Retina (tissue), 1 donor: ENCODE results near the gene CRB2.
A peak's percentile ranks its signal among the peaks of the same experiment; 100 is the strongest.
"Not testable (repeated sequence)": the region's sequence is repeated elsewhere in the genome, so short reads cannot be mapped to it uniquely, and the experiment has no call there.

Experiments
- DNase-seq: peaks from one replicate; pipeline ENCODE4 v3.0.0-alpha.2; 2016

CRB2 gene

DNA sequence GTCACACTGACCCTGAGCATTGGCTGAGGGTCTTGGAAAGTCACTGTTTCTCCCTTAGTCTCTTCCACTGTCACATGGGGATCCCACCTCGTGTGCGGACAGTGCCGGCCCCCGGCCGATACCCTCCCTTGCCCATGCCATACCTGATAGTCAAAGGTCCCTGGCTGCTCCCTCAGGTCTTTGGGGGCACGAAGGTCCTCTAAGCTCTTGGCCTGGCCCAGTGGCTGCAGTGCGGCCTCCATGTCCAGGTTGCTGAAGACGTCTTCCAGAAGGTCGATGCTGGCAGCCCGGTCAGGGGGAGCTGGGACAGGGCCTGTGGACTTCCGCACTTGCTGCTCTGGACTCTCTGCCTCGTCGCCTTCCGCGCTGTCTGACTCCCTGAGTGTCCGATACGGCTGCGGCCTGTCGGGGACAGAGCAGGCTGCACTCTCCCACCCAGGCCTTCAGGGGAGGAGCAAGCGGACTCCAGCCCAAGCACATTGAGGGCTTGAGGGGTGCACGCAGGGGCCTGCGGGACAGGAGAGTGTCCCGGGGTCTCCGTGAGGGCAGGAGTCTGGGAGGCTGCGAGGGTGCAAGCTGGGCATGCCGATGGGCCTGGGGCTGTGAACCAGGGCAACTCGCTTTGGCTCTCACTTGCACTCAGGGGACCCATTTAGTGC lies 27.6 kb downstream of the CRB2 start:
- DNase-seq, result no peak

DNA sequence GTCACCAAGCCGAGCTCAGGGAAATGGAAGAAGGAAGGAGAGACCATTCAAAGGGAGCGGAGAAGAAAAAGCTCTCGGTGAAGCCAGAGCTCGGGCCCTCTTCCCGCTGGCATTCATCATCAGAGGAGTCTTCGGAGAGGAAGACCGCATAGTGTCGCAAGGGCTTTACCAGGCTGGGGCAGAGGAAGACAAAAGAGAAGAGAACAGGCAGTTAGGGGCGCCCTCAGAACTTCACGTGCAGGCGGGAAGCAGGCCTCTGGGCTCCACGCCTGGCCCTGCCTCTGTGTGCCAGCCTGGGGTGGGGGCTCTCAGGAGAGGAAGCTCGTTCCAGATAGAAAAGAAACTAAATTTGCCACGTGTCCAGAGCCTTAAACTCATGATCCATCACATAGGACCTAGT lies 31.7 kb downstream of the CRB2 start:
- DNase-seq, result peak; percentile 30

DNA sequence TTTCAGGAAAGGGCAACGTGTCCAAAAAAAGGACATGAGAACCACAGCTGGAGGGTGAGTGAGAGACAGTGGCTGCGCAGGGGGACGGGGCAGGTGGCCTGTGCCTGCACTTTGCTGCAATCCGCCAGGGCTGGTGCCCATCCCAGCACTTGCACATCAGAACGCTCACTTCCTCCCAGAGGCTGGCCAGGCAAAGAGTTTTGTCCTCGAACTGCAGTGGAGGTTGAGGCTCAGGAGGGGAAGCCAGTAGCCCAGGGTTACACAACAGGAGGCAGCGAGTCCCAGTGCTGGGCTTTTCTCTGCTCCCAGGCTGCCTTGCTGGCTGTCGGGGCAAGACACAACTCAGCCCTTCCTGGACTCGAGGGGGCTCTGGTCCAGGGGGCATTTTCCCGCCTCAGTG lies 33.1 kb downstream of the CRB2 start:
- DNase-seq, result peak; percentile 31

DNA sequence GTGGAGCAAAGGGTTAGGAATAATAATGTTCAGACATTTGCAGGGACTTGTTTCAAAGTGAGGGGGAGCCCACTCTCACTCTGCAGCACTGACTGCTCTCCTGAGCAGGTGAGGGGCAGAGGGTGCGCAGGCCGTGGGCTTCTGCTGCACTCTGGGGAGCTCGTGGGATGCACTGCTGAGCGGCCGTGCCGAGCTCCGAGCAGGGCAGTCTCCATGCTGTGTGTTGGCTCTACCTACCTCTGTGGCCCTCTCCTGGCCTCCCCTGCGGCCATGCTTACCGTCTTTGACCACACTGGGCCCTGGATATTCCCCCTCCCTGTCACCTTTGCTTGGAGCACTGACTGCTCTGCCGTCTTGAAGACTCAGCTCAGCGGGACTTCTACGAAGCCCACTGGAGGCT lies 33.7 kb downstream of the CRB2 start:
- peak; percentile 39 for DNase-seq

DNA sequence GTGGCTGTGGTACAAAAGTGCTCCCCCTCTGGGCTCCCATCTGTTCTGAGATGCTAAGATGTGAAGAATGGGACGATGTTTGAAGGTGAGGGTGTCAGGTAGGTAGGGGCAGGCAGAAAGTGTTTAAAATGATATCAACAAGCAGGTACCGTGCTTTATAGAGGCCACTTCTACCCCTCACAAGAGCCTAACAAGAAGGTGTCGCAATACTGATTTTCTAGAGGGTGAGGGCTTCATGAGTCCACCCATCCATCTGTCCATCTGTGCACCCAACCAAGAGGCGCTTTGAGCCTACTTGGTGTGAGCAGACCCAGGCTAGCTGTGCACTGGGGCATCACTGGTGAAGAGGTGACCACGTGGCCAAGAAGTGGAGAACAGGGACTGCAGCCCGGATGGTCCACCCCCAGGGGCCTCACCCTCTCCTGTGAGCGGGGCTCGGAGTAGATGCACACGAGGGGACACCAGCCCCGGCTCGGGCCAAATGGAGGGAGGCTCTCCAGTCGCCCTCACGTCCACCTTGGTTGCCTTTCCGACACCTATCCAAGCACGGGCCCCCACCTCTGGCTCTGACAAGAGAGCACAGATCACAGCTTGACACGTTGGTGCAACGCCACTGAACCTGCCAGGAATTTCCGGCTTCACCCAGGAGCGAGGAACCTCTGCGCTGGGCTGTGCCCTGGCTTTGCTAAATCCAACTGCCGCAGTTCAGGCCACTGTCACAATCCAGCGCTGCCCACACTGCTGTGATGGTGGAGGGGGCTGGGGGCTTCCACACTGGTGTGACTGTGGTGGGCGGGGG lies 34.5 kb downstream of the CRB2 start:
- no peak for DNase-seq

DNA sequence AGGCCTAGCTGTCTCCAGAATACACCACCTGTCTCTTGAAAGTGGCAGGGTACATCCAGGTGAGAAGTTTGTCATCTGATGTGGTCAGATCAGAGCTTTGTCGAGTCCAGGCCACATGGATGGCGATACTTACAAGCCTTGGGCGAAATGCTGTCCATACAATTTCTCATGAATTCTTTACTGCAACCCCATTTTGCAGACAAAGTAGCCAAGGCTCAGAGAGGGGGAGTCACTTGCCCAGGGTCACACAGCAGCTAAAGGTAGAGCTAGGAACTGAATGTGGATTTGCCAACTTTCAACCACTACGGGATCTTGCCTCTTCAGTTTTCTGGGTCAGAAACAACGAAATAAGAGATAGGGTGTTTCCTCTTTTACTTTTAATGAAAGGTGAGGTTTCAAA lies 35.2 kb downstream of the CRB2 start:
- DNase-seq, result no peak

DNA sequence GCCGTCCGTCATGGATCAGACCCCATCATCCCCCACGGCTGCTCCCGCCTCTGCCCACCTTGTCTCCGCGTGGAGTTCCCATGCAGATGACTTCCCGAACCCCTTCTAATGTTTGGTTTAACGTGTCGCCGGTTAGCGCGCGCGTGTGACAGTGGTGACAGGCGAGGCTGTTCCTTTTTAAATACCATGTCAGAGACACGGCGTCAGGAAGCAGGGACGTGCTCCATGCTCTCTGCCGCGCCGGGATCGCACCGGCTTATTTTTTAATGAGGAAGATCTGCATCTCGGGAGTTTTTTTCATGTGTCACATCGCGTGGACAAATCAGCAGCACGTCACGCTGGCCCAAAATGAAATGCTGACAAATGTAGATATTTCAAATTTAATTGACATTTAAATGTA lies 35.9 kb downstream of the CRB2 start:
- no peak for DNase-seq

DNA sequence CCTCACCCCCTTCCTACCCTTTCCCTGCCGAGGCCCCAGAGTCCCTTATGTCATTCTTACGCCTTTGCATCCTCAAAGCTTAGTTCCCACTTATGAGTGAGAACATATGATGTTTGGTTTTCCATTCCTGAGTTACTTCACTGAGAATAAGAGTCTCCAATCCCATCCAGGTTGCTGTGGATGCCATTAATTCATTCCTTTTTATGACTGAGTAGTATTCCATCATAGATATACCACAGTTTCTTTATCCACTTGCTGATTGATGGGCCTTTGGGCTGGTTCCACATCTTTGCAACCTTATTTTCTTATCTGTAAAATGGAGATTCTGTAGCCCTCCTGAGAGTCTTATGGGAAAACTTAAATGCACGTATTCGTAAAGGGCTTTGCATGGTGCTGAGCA lies 36.8 kb downstream of the CRB2 start:
- no peak for DNase-seq

DNA sequence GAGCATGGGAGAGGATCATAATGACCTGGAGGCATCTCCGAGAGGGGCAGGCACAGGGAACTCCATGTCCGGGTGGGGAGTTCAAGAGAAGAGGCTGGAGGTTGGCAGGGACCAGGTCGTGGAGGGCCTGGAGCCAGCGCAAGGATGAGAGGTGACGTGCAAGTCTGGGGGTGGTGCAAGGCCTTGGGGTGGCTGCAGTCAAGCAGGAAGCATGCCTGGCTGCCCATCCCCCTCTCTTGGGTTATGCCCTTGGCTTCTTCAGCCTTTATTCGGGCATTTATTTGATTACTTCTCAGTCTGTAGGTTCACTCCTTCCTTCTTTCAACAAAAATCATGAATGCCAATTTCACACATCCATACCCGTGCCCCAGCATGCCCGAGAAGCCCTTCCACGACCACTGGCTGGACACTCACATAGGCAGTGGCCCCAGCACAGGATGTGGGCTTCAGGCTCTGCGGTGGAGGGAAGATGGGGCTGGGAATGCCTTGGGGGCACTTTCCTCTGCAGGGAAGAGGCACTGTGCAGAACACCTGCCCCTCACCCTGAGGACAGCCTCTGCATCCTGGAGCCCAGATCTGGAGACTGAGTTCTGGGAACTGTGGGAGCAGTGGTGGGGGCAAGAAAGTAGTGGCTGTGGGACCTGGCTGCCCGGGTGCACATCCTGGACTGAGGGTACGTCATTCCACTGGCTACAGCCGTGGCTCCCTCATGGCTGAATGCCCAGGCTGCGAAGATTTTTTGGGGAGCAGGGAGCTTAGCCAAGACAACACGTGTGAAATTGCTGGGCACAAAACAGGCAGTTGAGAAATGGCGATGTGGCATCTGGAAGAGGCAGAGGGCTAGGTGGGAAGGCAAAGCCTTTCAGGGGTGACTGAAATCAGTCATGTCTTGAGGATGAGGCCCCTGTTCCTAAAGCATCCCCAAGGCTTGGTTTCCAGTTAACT lies 38.6 kb downstream of the CRB2 start:
- no peak for DNase-seq

DNA sequence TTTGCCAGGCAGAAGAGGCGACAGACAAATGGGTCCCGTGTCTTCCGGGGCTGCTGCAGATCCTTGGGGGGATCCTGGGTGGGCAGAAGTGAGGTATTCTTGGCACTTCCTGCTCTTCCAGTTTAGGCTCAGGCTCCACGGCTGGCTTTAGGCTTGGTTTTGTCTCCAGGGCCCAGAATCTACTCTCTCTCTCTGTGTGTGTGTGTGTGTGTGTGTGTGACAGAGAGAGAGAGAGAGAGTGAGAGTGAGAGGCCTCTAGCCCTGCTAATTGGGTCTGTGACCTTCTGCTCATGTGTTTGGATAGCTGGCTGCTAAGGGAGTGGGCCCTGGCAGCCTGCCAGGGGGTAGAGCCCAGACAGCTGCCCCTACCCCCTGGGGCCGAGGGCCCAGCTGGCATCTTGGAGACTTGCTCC lies 39.3 kb downstream of the CRB2 start:
- DNase-seq, result peak; percentile 89

DNA sequence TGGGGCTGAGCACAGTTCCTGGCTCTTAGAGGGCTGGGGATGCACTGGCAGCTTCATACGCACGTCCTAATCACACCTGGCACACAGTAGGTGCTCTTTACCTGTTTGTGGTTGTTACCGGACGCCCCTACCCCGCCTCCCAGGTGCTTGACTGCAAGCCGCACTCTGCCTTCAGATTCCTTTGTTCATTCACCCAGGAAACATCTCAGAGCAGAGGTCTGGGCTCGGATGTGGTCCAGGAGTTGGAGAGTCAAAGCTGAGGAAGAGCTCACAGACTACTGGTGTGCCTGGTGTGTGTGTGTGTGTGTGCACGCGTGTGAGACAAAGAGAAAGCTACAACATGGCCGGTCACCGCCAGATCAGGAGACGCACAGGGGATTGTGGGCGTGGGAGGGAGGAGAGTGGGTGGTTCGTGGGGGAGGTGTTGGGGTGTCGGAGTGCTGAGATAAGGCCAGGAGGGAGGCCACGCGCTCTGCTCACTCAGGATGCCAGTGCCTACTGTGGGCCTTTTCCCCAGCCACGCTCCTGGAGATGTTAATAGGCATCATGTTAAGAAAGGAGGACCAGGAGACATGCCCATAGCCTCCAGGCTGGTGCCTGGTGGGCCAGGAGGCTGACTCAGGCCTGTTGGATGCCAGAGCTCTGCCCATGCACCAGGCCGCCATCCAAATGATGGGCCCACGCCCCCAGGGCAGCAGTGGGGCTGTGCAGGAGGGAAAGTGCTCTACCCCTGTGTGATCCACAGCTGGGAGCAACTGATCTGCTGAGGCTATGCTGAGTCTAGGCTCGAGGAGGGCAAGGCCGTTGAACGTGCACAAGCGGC lies 39.9 kb downstream of the CRB2 start:
- DNase-seq, result peak; percentile 44

DNA sequence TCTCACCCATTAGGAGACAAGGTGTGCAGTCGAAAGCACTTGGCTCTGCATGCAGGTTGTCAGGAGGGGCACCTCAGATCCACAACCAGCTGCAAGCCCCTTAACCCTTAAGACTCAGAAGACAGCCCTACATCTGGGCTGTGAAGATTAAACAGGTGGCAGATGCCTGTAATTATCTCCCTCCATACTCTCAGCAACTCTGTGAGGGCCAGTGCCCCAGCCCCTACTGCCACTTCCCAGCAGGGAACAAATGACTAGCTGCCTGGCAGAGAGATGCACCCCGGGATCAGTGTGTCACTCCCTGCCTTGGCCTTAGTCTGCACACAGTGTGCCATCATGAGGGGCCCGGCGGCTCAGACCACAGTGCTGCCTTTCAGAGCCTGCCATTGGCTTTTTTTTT lies 42.0 kb downstream of the CRB2 start:
- no peak for DNase-seq

DNA sequence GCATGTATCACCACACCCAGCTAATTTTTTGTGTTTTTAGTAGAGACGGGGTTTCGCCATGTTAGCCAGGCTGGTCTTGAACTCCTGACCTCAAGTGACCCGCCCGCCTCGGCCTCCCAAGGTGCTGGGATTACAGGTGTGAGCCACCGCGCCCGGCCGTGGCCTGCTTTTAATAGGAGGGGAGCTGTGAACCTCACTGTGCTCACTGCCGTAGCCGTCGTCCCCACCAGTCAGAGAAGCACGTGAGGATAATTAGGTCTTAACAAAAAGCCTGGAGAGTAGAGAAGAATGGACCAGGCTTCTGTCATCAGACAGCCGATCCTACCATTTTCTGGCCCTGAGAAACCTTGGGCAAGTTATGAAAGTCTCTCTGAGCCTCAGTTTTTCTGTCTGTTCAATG lies 42.9 kb downstream of the CRB2 start:
- not testable (repeated sequence) for DNase-seq

DNA sequence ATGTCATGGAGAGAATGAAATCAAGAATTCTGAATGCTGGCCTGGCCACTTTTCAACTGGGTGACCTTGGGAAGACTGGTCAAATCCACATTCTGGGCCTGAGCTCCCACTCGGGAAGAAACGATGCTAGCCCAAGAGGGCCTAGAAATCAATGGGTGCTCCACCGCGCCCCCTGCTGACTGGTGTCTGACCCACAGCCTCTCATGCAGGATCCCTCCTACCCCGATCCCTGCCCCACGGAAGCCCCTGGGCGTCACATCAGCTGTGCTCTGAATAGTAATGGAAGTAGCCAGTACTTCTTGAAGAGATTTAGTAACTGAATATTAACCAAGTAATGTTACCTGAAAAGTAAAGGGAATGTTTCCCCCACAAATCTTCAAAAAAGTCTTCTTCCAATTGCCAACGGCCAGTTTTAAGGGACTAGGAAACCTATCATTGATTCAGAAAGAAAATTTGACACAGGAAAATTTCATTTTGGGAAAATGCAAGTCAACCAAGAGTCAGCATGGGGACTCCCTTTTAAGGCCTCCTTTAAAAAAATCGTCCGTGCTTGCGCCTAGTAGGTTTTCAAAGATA lies 43.9 kb downstream of the CRB2 start:
- DNase-seq, result no peak

DNA sequence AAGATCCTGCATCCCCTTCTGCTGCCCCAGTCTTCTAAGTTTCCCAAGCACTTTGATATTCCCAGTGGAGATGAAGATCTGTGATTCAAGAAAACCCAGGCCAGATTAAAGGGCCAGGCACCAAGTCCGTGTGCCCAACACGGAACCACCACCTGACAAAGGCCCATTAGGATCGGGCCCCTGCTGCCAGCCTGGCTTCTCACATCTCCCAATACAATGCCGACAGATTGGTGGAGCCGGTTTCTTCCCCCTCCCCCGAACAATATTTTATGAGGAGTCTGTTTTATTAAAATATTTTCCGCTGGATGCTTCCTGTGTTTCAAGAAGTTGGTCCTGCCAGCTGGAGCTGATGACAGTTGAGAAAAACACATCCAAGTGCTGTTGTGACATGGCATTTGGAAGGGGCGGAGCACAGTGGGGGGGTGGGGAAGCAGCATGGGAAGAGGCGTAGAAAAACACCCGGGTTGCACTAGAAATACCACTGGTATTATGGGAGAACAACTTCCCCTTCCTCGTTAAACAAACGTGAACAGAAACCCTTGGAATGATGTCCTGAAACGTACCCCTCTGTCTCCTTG lies 45.0 kb downstream of the CRB2 start:
- peak; percentile 58 for DNase-seq

DNA sequence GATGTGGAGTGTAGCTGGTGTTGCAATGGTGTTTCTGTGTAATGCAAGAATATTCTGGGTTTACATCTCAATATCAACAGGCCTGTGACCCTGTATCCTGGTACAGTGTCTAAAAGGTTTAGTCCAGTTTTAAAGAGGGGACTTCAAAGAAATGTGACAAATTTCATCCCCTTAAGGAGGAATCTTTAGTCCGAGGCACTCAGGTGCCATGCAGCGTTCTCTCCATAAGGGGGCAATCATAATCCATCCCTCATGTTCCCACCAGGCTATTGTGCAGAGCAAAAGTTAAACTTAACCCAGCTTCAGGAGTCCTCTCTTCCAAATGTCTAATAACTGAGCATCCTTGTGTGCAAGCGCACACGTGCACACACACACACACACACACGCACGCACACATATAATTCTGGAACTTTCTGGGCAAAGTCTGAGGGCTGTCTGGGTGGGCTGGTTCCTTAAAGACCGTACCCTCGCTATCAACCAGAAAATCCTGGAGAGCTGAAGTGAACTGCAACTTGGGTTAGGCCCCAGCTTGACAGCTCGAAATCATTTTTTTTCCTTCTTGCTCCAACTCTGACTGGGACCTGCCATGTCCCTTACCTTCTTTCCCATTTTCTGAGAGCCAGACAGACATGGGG lies 46.0 kb downstream of the CRB2 start:
- peak; percentile 87 for DNase-seq

DNA sequence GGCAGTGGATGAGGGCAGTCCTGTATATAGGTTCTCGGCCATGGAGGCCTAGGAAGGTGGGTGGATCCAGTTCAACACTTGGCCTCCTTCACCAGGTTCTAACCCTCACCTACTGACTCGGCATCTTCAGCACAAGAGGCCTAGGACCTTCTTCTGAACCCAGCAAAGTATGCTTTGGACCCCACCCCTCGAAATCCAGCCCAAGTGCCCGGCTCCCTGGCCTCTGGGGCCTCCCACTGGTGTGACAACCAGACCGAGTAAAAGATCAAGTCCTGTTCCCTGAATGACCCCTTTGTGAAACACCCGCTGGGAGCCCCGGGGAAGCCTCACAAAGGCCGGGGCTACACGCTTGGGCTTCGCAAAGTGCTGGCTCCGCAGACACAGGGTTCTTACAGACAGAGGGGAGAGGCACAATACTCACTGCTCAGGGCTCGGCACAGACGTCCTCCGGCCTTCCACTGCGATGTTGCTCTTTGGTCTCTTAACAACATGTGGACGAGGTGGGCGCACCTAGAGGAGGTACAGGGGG lies 47.0 kb downstream of the CRB2 start:
- DNase-seq, result peak; percentile 64

DNA sequence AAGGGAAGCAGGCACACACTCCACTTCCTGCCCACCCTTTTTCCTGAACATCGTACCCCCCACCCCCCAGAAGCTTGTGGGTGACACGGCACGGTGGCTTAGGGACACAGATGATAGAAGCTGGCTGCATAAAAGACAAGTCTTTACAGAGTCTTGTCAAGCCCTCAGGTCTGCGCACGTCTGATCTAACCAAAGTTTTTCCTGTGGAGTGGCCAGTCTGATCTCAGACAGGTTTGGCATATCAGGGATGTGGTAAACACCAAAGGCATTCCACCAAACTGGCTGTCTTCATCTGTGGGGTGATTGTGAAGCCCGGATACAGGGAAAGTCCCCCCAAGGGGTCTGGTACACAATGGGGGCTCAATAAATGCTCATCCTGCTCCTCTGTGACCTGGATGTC lies 50.0 kb downstream of the CRB2 start:
- no peak for DNase-seq

DNA sequence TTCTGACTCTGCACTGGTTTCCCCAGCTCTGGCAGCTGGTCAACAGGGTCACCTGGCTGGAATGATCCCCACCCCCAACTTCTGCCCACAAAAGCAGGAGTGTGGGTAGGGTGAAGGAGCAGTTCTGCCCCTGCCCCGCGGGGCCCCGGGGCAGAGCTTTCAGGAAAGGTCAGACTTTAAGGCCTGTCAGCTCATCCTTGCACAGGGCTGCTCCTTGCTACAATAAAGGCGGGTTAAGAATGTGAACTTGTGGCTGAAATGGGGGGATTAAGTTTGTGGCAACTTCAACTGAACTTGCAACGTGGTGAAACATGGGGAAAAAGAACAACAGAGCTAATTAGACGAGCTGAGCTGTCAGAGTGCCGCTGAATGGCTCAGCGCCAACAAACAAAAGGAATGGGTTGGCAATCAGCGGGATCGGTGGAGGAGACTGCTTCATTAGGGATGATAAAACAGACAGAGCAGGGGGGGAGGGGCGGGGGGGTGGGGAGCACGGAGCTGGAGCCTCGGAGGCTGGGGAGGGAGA lies 50.8 kb downstream of the CRB2 start:
- DNase-seq, result peak; percentile 83

DNA sequence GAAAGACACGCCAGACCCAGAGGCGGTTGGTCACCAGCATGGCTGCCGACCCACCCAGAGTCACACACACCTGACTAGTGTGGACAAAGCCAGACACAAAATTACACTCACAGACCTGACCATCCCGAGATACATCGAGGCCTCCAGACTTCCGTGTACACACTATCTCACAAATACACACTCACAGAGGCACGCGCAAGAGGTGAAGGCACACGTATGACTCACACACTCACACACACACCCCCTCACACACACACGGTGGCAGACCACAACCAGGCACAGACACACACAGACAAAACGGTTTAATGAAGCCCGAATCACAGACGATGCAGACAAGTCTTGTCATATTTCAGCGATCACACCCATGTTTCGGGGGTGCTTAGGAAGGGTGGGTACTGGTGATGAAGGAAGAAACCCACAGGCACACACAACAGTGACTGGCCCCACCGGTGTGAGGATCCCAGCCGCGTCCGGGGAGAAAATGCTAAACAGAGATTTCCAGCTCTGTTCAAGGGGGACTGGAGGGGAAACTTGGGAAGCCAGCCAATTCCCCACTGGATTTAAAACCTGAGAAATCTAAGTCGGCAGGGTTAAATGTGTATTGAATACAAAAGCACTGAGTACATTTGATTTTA lies 51.3 kb downstream of the CRB2 start:
- peak; percentile 73 for DNase-seq
